Erythroblast (primary cell): Measurements from ENCODE around the gene FAM186B.

Experiments
- GATA1 ChIP-seq: IDR thresholded peaks from 2 replicates; pipeline ENCODE4 v1.6.1; 2011; ENCODE audit warnings: low read depth, mild to moderate bottlenecking, control low read depth, low read length, moderate library complexity
- POLR2A ChIP-seq: IDR thresholded peaks from 2 replicates; pipeline ENCODE4 v1.6.1; 2011; ENCODE audit warnings: mild to moderate bottlenecking, low read length

DNA sequence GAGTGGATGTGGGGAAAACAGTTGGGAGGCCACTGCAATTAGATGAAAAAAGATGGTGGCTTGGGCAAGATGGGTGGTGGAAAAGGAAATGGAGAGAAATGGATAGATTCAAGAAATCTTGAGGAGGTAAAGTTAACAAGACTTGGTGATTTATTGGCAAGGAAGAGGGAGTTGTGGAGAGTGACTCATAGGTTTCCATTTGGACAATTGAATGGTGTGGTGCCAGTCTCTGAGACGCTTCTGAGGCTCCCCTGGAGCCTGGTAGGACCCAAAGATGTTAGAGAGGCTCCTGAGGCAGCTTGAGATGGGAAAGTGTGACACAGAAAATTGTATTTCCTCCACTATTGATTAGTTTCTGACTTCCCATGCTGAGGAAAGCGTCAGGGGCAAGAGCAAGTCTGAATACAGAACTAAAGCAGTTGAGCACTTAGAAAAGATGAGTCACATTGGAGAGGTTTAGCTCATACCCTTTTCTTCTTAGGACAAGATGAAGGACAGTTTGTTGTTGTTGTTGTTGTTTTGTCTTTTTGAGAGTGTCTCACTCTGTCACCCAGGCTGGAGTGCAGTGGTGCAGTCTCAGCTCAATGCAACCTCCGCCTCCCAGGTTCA, 22.4 kb upstream of the FAM186B start:
- TF ChIP-seq POLR2A (no peak), GATA1 (no peak)
